ENCODE data around the gene SRXN1.

The SRXN1 gene

DNA sequence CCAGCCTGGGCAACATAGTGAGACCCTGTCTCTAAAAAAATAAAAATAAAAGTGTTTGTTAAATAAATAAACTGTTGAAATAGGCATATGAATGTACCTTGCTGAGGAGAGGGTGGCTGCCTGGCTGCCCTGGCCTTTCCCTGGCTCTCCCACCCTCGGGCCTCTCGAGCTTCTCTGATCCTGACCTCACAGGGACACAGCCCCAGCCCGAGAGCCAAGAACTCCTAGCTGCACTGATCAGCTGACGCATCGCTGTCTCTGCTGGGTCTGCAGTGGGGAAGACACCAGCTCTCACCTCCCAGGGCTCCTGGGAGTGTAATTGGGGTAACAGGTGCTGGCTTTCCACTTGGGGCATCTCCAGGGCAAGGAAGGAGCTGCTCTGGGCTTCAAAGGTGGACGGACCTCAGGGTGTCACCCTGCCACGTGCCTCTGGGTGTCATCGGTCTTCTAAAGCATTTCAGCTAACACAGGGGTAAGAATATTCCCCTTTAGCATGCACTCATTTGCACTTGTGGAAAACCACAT, 49.8 kb downstream of the SRXN1 start:
- POLR2A ChIA-PET: no interaction called here
- no peak for DNase-seq (ENCODE audit: extremely low spot score)
- CTCF ChIA-PET: interaction anchor here (1.8 kb wide), 1 partner anchor 42 kb away, joined by 6 read pairs; no protein-coding TSS in a partner anchor
- TF ChIP-seq, protein P1, sequence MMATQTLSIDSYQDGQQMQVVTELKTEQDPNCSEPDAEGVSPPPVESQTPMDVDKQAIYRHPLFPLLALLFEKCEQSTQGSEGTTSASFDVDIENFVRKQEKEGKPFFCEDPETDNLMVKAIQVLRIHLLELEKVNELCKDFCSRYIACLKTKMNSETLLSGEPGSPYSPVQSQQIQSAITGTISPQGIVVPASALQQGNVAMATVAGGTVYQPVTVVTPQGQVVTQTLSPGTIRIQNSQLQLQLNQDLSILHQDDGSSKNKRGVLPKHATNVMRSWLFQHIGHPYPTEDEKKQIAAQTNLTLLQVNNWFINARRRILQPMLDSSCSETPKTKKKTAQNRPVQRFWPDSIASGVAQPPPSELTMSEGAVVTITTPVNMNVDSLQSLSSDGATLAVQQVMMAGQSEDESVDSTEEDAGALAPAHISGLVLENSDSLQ (IDR thresholded peaks at IDR 0.05): no peak
- TF ChIP-seq FOXM1 (IDR thresholded peaks at IDR 0.05; ENCODE audit: borderline replicate concordance): no peak
- no peak for TF ChIP-seq ELF4 (IDR thresholded peaks at IDR 0.05)

DNA sequence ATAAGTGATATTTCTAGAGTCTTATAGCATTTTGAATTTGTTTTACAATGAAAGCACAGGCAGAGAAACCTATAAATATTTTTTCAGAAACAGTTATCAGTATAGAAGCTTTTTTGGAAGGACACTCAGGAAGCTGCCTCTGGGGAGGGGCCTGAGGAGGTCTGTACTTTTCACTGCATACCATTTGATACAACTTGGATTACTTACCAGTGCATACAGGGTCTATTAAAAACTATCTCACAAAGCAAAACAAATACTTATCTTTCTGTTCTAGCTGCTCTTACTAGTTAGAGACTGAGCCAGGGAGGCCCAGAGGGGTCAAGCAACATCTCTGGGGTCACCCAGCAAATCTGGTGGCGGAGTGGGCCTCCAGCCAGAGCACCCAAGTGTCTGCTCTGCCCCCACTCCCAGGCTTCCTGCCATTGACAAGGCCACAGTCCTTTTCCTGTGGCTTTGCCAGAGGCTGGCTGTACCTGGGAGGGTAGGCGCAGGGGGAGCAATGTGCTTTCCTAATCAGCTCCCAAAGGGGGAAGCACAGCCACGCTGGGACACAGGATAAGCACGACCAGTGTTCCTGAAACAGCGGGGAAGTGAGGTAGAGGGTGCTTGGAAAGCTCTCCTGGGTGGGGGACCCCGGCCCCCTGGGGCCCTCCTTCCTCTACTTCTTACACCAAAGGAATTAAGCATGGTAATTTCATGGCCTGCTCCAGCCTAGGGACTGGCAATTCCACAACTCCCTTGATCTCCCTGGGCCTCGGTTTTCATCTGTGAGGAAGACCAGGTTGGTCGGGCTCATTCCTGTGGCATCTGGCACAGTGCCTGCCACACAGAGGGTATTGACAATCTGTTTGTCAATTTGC, 50.7 kb downstream of the SRXN1 start:
- POLR2A ChIA-PET: no interaction called here
- CTCF ChIA-PET: interaction anchor here (0.6 to 1.8 kb wide), 2 partner anchors 43 to 65 kb away, joined by 3 to 6 read pairs; no protein-coding TSS in a partner anchor
- DNase-seq (ENCODE audit: extremely low spot score): no peak
- TF ChIP-seq HDGF (IDR thresholded peaks at IDR 0.05; ENCODE audit: borderline replicate concordance) (no peak), FOXM1 (IDR thresholded peaks at IDR 0.05; ENCODE audit: borderline replicate concordance) (no peak), SUZ12 (IDR thresholded peaks at IDR 0.05) (no peak)

- no peak for DNase-seq (ENCODE audit: extremely low spot score)
- TF ChIP-seq SP1 (IDR thresholded peaks at IDR 0.05): no peak
- TF ChIP-seq ELF4 (IDR thresholded peaks at IDR 0.05): no peak
- no peak for TF ChIP-seq FOXA1 (IDR thresholded peaks at IDR 0.05)
- TF ChIP-seq LEF1 (IDR thresholded peaks at IDR 0.05; ENCODE audit: borderline replicate concordance): no peak
- no peak for TF ChIP-seq L3MBTL2 (conservative IDR thresholded peaks at IDR 0.05)
- no peak for TF ChIP-seq FOXK2 (IDR thresholded peaks at IDR 0.05)
- no peak for TF ChIP-seq ARNT (IDR thresholded peaks at IDR 0.05)
- no peak for TF ChIP-seq NFRKB (IDR thresholded peaks at IDR 0.05)
- POLR2A ChIA-PET: no interaction called here
- CTCF ChIA-PET: interaction anchor here (0.7 kb wide), 1 partner anchor 103 kb away, joined by 3 read pairs; no protein-coding TSS in a partner anchor
Measured at GRCh38 chr20:600736-601135, 52.3 kb downstream of the SRXN1 start.

DNA sequence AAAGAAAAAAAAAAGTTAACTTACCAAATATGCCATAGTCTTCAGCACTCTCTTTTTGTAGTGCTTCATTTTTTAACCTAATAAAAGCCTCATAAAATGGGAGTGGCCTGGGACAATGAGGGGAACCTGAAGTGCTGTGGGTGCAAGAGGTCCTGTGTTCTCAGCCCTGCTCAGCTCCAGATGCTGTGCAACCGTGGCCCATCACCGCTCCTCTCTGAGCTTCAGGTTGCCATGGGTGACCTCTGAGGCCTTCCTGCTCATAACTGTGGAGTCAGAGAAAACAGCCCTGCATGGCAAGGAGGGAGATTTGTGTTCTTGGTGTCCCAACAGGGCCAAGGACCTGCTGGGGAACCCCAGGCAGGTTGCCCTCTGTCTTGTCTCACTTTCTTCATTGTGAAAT, 52.9 kb downstream of the SRXN1 start:
- DNase-seq (ENCODE audit: extremely low spot score): no peak
- ChIA-PET POLR2A (no interaction called here), CTCF (no interaction called here)
- TF ChIP-seq BHLHE40 (IDR thresholded peaks at IDR 0.05; ENCODE audit: borderline replicate concordance) (no peak), ELF4 (IDR thresholded peaks at IDR 0.05) (no peak), ZNF384 (IDR thresholded peaks at IDR 0.05) (no peak), CTBP1 (IDR thresholded peaks at IDR 0.05; ENCODE audit: borderline replicate concordance) (no peak), TARDBP (IDR thresholded peaks at IDR 0.05) (no peak), SP1 (IDR thresholded peaks at IDR 0.05) (no peak), LEF1 (IDR thresholded peaks at IDR 0.05; ENCODE audit: borderline replicate concordance) (no peak)

GRCh38 chr20:598133-598850, 54.7 kb downstream of the SRXN1 start:
- no peak for DNase-seq (ENCODE audit: extremely low spot score)
- ChIA-PET POLR2A (no interaction called here), CTCF (no interaction called here)
- TF ChIP-seq NFRKB (IDR thresholded peaks at IDR 0.05) (no peak), ELF4 (IDR thresholded peaks at IDR 0.05) (no peak), SUZ12 (IDR thresholded peaks at IDR 0.05) (no peak), ZNF384 (IDR thresholded peaks at IDR 0.05) (no peak)
- TF ChIP-seq, protein P1 (IDR thresholded peaks at IDR 0.05): no peak

DNA sequence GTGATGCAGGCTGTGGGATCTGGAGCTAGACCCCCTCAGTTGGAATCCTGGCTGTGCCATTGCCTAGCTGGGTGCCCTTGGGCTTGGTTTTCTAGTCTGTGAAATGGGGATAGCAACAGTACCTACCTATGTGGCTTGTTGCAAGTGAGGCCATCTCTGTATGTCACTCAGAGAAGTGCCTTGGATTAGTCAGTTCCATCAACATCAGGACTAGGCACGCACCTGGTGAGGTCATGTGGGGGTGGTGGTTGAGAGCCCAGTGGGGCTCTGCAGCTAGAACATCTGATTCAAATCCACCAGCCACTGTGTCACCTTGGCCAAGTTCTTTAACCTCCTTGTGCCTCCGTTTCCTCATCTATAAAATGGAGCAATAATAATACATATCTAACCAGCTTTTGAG, 55.4 kb downstream of the SRXN1 start:
- ChIA-PET CTCF (interaction anchor here (0.9 kb wide), 1 partner anchor 18 kb away, joined by 3 read pairs; no protein-coding TSS in a partner anchor), POLR2A (no interaction called here)
- no peak for DNase-seq (ENCODE audit: extremely low spot score)
- TF ChIP-seq SUZ12 (IDR thresholded peaks at IDR 0.05): no peak
- no peak for TF ChIP-seq L3MBTL2 (conservative IDR thresholded peaks at IDR 0.05)
- TF ChIP-seq CTBP1 (IDR thresholded peaks at IDR 0.05; ENCODE audit: borderline replicate concordance): no peak
- no peak for TF ChIP-seq FOXA1 (IDR thresholded peaks at IDR 0.05)
- TF ChIP-seq FOXM1 (IDR thresholded peaks at IDR 0.05; ENCODE audit: borderline replicate concordance): no peak
- TF ChIP-seq FOXK2 (IDR thresholded peaks at IDR 0.05): no peak
- no peak for TF ChIP-seq HDGF (IDR thresholded peaks at IDR 0.05; ENCODE audit: borderline replicate concordance)
- TF ChIP-seq ZNF384 (IDR thresholded peaks at IDR 0.05): no peak
- TF ChIP-seq ARNT (IDR thresholded peaks at IDR 0.05): no peak
- TF ChIP-seq ELF4 (IDR thresholded peaks at IDR 0.05): no peak

All from HEK293T (cell line).